Keratinocyte (primary cell): ENCODE results near the gene DESI2. TPM values are rescaled to one million over a fixed set of nuclear protein-coding genes. Genes with fewer than 3 reads are reported as not detected.

Source experiments
- DNase-seq: peaks from one replicate; pipeline ENCODE4 v3.0.0-alpha.2; 2011; ENCODE audit warnings: low read depth, missing footprints, low spot score
- FAIRE-seq: peaks from 2 replicates; lab custom pipeline; 2011; peaks lifted over from hg19 to GRCh38; lab: Jason Lieb, UNC
- H2AFZ ChIP-seq: 2 replicates; pipeline ENCODE4 v1.6.0; 2012; ENCODE audit warnings: low read length, control low read depth, inconsistent platforms; ENCODE audit not compliant: control insufficient read depth
- H3K27ac ChIP-seq: 2 replicates; pipeline ENCODE4 v1.5.1; 2011; ENCODE audit warnings: low read length; ENCODE audit not compliant: control insufficient read depth, insufficient read depth
- H3K27me3 ChIP-seq: 3 replicates; pipeline ENCODE4 v1.6.0; 2011; ENCODE audit warnings: low read length; ENCODE audit not compliant: control insufficient read depth, insufficient read depth; ENCODE audit errors: extremely low read depth
- H3K36me3 ChIP-seq, 2 experiments: 2 replicates in 1 of 2; 3 replicates in 1 of 2; pipeline ENCODE4 v1.5.1; 2011; ENCODE audit warnings: low read length in 2 of 2, mild to moderate bottlenecking in 1 of 2; ENCODE audit not compliant: control insufficient read depth in 2 of 2, insufficient read depth in 2 of 2; ENCODE audit errors: extremely low read depth in 1 of 2
- H3K4me1 ChIP-seq: 3 replicates; pipeline ENCODE4 v1.5.1; 2011; ENCODE audit warnings: low read length; ENCODE audit not compliant: control insufficient read depth, insufficient read depth; ENCODE audit errors: extremely low read depth
- H3K4me2 ChIP-seq: 3 replicates; pipeline ENCODE4 v1.6.0; 2011; ENCODE audit warnings: low read depth, low read length; ENCODE audit not compliant: control insufficient read depth, insufficient read depth; ENCODE audit errors: extremely low read depth
- H3K4me3 ChIP-seq, 3 experiments: fragments of 200-600 bp in 1 of 3; sonication (generic) in 1 of 3; 2 replicates in 2 of 3; 3 replicates in 1 of 3; pipeline ENCODE4 v1.5.1; 2011 to 2016; ENCODE audit warnings: low read length in 3 of 3, mild to moderate bottlenecking in 3 of 3, control low read depth in 2 of 3, inconsistent platforms in 1 of 3, low read depth in 1 of 3, mixed read lengths in 1 of 3, mixed run types in 1 of 3, moderate library complexity in 1 of 3; ENCODE audit not compliant: control insufficient read depth in 2 of 3, insufficient read depth in 2 of 3; ENCODE audit errors: extremely low read depth in 1 of 3
- H3K79me2 ChIP-seq: 2 replicates; pipeline ENCODE4 v1.6.0; 2012; ENCODE audit warnings: low read length; ENCODE audit not compliant: control insufficient read depth, insufficient read depth
- H3K9ac ChIP-seq: 3 replicates; pipeline ENCODE4 v1.6.0; 2011; ENCODE audit warnings: low read length; ENCODE audit not compliant: control insufficient read depth, insufficient read depth; ENCODE audit errors: extremely low read depth
- H3K9me1 ChIP-seq: 3 replicates; pipeline ENCODE4 v1.6.0; 2011; ENCODE audit warnings: low read length; ENCODE audit not compliant: control insufficient read depth, insufficient read depth; ENCODE audit errors: extremely low read depth
- H3K9me3 ChIP-seq: 2 replicates; pipeline ENCODE4 v1.5.1; 2012; ENCODE audit warnings: low read depth, low read length; ENCODE audit not compliant: control insufficient read depth
- H4K20me1 ChIP-seq: 3 replicates; pipeline ENCODE4 v1.6.0; 2011; ENCODE audit warnings: low read length; ENCODE audit not compliant: control insufficient read depth, insufficient read depth; ENCODE audit errors: extremely low read depth
- CTCF ChIP-seq, 3 experiments: IDR thresholded peaks in 1 of 3; conservative IDR thresholded peaks in 1 of 3; optimal IDR thresholded peaks in 1 of 3; 2 replicates in 2 of 3; 3 replicates in 1 of 3; pipeline versions ENCODE3 to v1.5.1; 2011; ENCODE audit warnings: low read length in 3 of 3, mild to moderate bottlenecking in 3 of 3, moderate library complexity in 2 of 3, control low read depth in 1 of 3, inconsistent platforms in 1 of 3; ENCODE audit not compliant: insufficient read depth in 2 of 3; ENCODE audit errors: extremely low read depth in 1 of 3
- EZH2 ChIP-seq: IDR thresholded peaks from one replicate; pipeline ENCODE4 v1.6.1; 2012; ENCODE audit warnings: inconsistent platforms, mild to moderate bottlenecking, low read length, moderate library complexity
- dilution Hi-C: fragments of 300-500 bp; cut with MboI; formaldehyde crosslinking; loops from one replicate; pipeline ENCODE4 v1.7.0; 2020; ENCODE audit warnings: low sequenced_read_pairs; ENCODE audit not compliant: extremely low pct_ligation_motif_present
- polyA plus RNA-seq, 5 experiments: library from polyadenylated mRNA; depleted of rRNA in 3 of 5; stranded (reverse) in 3 of 5; stranded (forward) in 1 of 5; unstranded in 1 of 5; fragments of >200 nt; gene quantifications; 1 replicate in 1 of 5; 2 replicates in 3 of 5; 3 replicates in 1 of 5; pipeline versions ENCODE4 v1.2.1 to v1.2.3, GENCODE V29; 2011 to 2012; ENCODE audit warnings: missing spikeins in 2 of 5, low read depth in 1 of 5, low replicate concordance in 1 of 5

The DESI2 gene
- polyA plus RNA-seq, 1 donor (not counting 4 experiments of a cell fraction or from before 2014, with no cell fraction given) = 33.9 TPM

GRCh38 chr1:244674446-244674845, 21.5 kb downstream of the DESI2 start:
- peaks cover 34% of the 10 kb centered on the region for H3K79me2 ChIP-seq
- no peaks in the 10 kb centered on the region for H4K20me1 ChIP-seq
- no peak overlapping the region for H3K9ac ChIP-seq
- H3K4me3 ChIP-seq = no peak overlapping the region
- no peak overlapping the region for H3K27ac ChIP-seq
- FAIRE-seq = no peak
- no peaks in the 10 kb centered on the region for H3K9me1 ChIP-seq
- no peaks in the 10 kb centered on the region for H3K27me3 ChIP-seq
- dilution Hi-C loops = no loop called here
- no peak overlapping the region for H2AFZ ChIP-seq
- DNase-seq = no peak
- peaks cover 0 to 2% of the 10 kb centered on the region in 2 experiments for H3K36me3 ChIP-seq
- H3K4me1 ChIP-seq = peaks cover 3% of the 10 kb centered on the region
- TF ChIP-seq EZH2 (no peak), CTCF (optimal IDR thresholded peaks at IDR 0.05 in 1 of 3, IDR thresholded peaks at IDR 0.05 in 1 of 3, conservative IDR thresholded peaks at IDR 0.05 in 1 of 3; ENCODE audit: extremely low read depth in 1 of 3, insufficient read depth in 2 of 3, low read length in 3 of 3) (no peak)
- H3K9me3 ChIP-seq = no peaks in the 10 kb centered on the region
- H3K4me2 ChIP-seq = no peak overlapping the region

DNA sequence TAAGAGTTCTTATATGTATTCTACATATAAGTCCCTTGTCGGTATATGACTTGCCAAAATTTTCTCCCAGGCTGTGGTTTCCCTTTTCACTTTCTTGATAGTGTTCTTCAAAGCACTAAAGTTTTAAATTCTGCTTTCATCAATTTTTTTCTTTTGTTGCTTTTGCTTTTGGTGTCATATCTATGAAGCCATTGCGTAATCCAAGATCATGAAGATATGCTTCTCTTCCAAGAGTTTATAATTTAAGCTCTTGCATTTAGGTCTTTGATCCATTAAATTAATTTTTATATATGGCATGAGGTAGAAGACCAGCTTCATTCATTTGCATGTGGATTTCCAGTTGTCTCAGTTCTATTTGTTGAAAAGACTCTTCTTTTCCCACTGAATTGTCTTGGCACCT, 22.2 kb downstream of the DESI2 start:
- no peak overlapping the region for H2AFZ ChIP-seq
- H3K79me2 ChIP-seq = peaks cover 31% of the 10 kb centered on the region
- no peak for TF ChIP-seq CTCF (optimal IDR thresholded peaks at IDR 0.05 in 1 of 3, IDR thresholded peaks at IDR 0.05 in 1 of 3, conservative IDR thresholded peaks at IDR 0.05 in 1 of 3; ENCODE audit: extremely low read depth in 1 of 3, insufficient read depth in 2 of 3, low read length in 3 of 3)
- TF ChIP-seq EZH2 = no peak
- H3K9me3 ChIP-seq = no peaks in the 10 kb centered on the region
- H3K27me3 ChIP-seq = no peaks in the 10 kb centered on the region
- H3K4me1 ChIP-seq = peaks cover 3% of the 10 kb centered on the region
- no peak overlapping the region for H3K9ac ChIP-seq
- H3K4me3 ChIP-seq = no peak overlapping the region
- no peaks in the 10 kb centered on the region for H4K20me1 ChIP-seq
- dilution Hi-C loops = no loop called here
- H3K36me3 ChIP-seq = peaks cover 0 to 2% of the 10 kb centered on the region in 2 experiments
- H3K9me1 ChIP-seq = no peaks in the 10 kb centered on the region
- H3K27ac ChIP-seq = no peak overlapping the region
- no peak overlapping the region for H3K4me2 ChIP-seq
- FAIRE-seq (no peak), DNase-seq (no peak)
